ENCODE measurements around the gene RFX3. TPM values are rescaled to one million over a fixed set of nuclear protein-coding genes. Genes with fewer than 3 reads are reported as not detected.

RFX3 gene
- total RNA-seq, 4 donors from 2014 or later = 0.91 to 6.5 (median 3.3) TPM

- H3K27ac ChIP-seq = no peak overlapping the region
- no peaks in the 10 kb centered on the region for H3K9me3 ChIP-seq
- TF ChIP-seq CTCF (IDR thresholded peaks at IDR 0.05) (no peak), POLR2A (IDR thresholded peaks at IDR 0.05) (no peak)
- H3K4me3 ChIP-seq = no peak overlapping the region
- H3K4me1 ChIP-seq = peaks cover 0 to 32% (median 6%) of the 10 kb centered on the region in 3 donors
- DNase-seq = no peak
- 92 to 100% methylated on average over 2 of the region's 2 CpGs for WGBS, 2 donors
- intact Hi-C loops (cut with DNase I) = no loop called here
- H3K36me3 ChIP-seq = no peaks in the 10 kb centered on the region
- H3K27me3 ChIP-seq = no peaks in the 10 kb centered on the region
Measured at GRCh38 chr9:3474821-3475220, 51.0 kb downstream of the RFX3 start.

GRCh38 chr9:3473405-3473804, 52.4 kb downstream of the RFX3 start:
- no peak for TF ChIP-seq POLR2A (IDR thresholded peaks at IDR 0.05)
- no peak for TF ChIP-seq CTCF (IDR thresholded peaks at IDR 0.05)

GRCh38 chr9:3471883-3472282, 53.9 kb downstream of the RFX3 start:
- TF ChIP-seq POLR2A (IDR thresholded peaks at IDR 0.05) (no peak), CTCF (IDR thresholded peaks at IDR 0.05) (no peak)
- WGBS, 2 donors = 61 to 76% methylated on average over 2 to 3 of the region's 3 CpGs
- intact Hi-C loops (cut with DNase I) = no loop called here
- Histone ChIP-seq H3K27ac (no peak overlapping the region), H3K9me3 (no peaks in the 10 kb centered on the region), H3K4me1 (peaks cover 0 to 24% (median 0%) of the 10 kb centered on the region in 3 donors), H3K27me3 (no peaks in the 10 kb centered on the region), H3K4me3 (no peak overlapping the region), H3K36me3 (no peaks in the 10 kb centered on the region)
- DNase-seq = no peak

More at GRCh38 chr9:3473405-3473804, 52.4 kb downstream of the RFX3 start:
- Histone ChIP-seq H3K9me3 (no peaks in the 10 kb centered on the region), H3K36me3 (no peaks in the 10 kb centered on the region), H3K4me1 (peaks cover 0 to 18% (median 1%) of the 10 kb centered on the region in 3 donors), H3K27me3 (no peaks in the 10 kb centered on the region), H3K27ac (no peak overlapping the region), H3K4me3 (no peak overlapping the region)
- intact Hi-C loops (cut with DNase I) = no loop called here
- WGBS, 2 donors = 80 to 94% methylated on average over 1 of the region's 1 CpG
- DNase-seq = no peak

GRCh38 chr9:3468421-3469205, 57.2 kb downstream of the RFX3 start:
- H3K27me3 ChIP-seq = no peaks in the 10 kb centered on the region
- no peak overlapping the region for H3K4me3 ChIP-seq
- no peaks in the 10 kb centered on the region for H3K9me3 ChIP-seq
- no peak overlapping the region for H3K27ac ChIP-seq
- H3K4me1 ChIP-seq = peaks cover 0 to 21% (median 0%) of the 10 kb centered on the region in 3 donors
- H3K36me3 ChIP-seq = no peaks in the 10 kb centered on the region
- intact Hi-C loops (cut with DNase I) = loop anchor here (10.0 kb wide), 1 partner anchor 766 kb away; no protein-coding TSS in a partner anchor
- no peak for DNase-seq
- WGBS, 2 donors = 63 to 66% methylated on average over 4 of the region's 4 CpGs
- TF ChIP-seq CTCF (IDR thresholded peaks at IDR 0.05) (no peak), POLR2A (IDR thresholded peaks at IDR 0.05) (no peak)

- H3K27ac ChIP-seq = no peak overlapping the region
- H3K27me3 ChIP-seq = no peaks in the 10 kb centered on the region
- H3K9me3 ChIP-seq = no peaks in the 10 kb centered on the region
- no peak overlapping the region for H3K4me3 ChIP-seq
- WGBS, 2 donors = 50 to 52% methylated on average over 4 of the region's 4 CpGs
- intact Hi-C loops (cut with DNase I) = loop anchor here (10.0 kb wide), 1 partner anchor 767 kb away; no protein-coding TSS in a partner anchor
- TF ChIP-seq POLR2A (IDR thresholded peaks at IDR 0.05) (no peak), CTCF (IDR thresholded peaks at IDR 0.05) (peak in 5 of 6 experiments; percentile 51 to 79 (median 61))
- peak; percentile 16 for DNase-seq
- H3K36me3 ChIP-seq = no peaks in the 10 kb centered on the region
- peaks cover 0 to 12% (median 0%) of the 10 kb centered on the region in 3 donors for H3K4me1 ChIP-seq
Measured at GRCh38 chr9:3467593-3468219, 58.1 kb downstream of the RFX3 start.

Data from esophagus squamous epithelium (tissue), 5 donors.